Stimulated activated CD8-positive, alpha-beta memory T cell treated with anti-CD3 and anti-CD28 coated beads, Interleukin-4, amount 100 ng/mL, for 4 hours (primary cell): Measurements from ENCODE around the gene EIF4EBP3.
"Not testable (repeated sequence)": the region's sequence is repeated elsewhere in the genome, so short reads cannot be mapped to it uniquely, and the experiment has no call there.

Source experiments
- DNase-seq, 2 donors: peaks; one replicate each; pipeline ENCODE4 v3.0.0-alpha.2; 2020; ENCODE audit warnings: low read depth in 2 of 2, low spot score in 1 of 2

EIF4EBP3 gene

DNA sequence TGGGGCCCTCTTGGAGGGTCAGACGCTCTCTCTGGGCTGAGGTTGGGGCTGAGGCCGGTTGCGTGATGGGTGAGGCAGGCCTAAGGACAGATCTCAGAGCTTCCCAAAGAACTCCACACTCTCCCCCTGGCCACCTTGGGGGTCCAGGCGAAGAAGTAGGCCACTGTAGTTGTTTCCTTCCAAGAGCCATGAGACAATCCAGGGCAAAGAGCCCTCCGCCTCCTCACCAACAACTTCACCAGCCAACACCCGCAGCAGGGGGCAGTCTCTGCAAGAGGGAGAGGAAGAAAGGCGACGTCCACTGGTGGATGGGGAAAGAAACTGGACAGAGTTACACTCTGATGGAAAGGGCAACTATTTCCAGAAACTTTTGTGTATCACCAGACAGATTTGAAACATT, 27.8 kb downstream of the EIF4EBP3 start:
- DNase-seq: no peak

DNA sequence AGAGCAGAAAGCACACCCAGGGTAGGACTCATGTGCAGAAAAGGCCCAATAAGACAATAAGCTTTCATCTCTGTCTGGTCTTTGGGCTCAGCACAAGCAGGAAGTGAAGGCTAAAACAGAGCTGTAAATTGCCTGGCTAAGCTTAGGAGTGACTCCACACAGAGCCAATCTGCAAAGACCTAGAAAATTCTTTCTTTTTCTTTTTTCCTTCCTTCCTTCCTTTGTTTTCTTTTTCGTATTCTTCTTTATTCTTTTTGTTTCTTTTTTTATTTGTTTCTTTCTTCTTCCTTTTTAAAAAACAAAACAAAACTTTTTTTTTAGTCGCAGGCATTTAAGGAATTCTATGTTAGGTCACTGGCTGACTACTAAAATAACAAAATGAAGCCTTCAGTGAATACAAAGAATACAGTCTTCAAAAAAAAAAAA, 29.3 kb downstream of the EIF4EBP3 start:
- DNase-seq: no peak

DNA sequence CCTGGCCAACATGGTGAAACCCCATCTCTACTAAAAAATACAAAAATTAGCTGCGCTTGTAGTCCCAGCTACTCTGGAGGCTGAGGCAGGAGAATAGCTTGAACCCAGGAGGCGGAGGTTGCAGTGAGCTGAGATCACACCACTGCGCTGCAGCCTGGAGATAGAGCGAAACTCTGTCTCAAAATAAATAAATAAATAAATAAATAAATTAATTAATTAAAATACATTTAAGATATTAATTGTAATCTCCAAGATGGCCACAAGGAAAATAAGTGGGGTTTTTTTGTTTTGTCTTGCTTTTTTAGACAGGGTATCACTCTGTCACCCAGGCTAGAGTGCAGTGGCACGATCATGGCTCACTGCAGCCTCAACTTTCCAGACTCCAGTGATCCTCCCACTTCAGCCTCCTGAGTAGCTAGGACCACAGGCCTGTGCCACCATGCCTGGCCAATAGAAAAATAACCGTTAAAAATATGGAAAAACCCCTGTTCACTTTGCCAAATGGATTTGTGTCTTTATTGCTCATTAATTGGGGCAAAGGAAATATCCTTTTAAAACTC, 31.8 kb downstream of the EIF4EBP3 start:
- not testable (repeated sequence) for DNase-seq

DNA sequence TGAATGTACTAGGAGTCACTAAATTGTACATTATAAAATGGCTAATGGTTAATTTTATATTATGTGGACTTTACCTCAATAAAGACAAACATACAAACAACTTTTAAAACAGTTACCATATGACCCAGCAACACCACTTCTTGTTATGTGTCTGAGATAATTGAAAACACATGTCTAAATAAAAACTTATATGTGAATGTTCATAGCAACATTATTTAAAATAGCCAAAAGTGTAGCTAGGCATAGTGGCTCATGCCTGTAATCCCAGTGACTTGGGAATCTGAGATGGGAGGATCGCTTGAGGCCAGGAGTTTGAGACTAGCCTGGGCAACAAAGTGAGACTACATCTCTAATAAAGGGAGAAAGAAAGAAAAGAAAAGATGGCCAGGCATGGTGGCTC, 40.0 kb downstream of the EIF4EBP3 start:
- DNase-seq: no peak

DNA sequence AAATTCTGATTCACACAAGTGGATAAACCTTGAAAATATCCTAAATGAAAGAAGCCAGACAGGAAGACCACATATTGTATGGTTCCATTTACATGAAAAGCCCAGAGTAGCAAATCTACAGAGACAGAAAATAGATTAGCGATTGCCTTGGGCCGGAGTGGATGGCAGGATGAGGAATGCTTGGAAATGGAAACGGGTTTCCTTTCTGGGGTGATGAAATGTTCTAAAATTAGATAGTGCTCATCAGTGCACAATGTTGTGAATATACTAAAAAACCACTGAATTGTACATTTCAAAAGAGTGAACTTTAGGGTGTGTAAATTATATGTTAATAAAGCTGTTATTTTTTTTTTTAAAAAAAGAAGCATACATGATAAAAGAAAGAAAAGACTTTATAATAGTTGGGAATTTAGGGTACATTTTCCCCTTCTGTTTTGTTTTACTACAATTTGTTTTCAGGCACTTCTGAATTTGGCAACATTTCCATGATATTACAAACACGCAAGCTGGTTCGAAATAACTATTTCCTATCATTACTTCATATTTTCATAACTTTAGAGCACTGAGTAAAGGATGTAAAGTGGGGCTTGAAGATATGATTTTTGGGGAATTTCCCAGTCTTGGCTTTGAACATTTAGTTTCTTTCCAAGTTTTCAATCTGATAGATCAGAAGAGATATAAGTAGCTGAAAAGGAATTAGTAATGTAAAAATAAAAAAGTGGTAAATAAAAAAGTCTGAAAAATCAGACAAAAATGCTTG, 41.0 kb downstream of the EIF4EBP3 start:
- DNase-seq: no peak

DNA sequence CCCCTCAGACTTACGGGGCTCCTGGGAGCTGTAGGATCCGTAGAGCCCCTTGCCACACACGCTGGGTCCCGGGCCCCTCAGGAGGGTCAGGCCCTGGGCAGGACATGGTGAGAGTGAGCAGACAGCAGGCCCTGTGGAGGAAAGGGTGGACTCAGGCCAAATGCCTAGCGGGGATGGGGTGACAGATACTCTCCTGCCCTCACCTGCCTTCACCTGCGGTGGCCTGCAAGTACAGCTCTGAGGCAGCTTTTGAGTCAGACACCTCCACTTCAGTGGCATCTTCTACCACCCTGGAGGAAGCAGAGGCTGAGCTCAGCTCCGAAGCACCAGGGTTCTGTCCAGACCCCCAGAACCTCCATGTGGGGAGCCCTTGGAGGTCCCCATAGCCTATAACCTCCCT, 43.4 kb downstream of the EIF4EBP3 start:
- no peak for DNase-seq

DNA sequence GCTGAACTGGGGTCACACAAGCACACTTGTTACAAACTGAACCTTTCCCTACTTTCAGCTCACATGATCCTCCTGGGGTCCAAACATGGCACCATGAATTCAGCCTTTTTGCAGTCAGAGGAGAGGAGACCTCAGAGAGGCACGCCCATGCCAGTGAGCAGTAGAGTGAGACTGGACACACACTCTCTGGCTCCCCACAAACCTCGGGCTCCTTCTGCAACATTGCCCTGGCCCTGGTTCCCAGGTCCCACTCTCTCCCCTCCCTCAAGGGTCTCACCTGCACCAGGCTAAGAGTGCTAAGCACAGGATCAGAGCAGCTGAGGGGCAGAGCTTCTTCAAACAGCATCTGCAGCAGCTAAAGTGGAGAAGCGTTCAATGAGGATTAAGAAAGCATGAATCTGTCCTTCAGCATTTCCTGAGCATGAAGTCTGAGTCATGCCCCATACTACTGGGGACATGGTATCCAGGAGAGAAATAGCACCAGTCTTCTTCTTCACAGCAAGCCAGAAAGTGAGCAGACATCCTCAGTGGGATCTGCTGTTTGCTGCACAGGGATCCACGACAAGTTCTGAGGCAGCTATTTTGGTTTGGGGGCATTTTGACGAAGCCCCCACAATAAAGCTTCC, 44.4 kb downstream of the EIF4EBP3 start:
- DNase-seq: no peak

DNA sequence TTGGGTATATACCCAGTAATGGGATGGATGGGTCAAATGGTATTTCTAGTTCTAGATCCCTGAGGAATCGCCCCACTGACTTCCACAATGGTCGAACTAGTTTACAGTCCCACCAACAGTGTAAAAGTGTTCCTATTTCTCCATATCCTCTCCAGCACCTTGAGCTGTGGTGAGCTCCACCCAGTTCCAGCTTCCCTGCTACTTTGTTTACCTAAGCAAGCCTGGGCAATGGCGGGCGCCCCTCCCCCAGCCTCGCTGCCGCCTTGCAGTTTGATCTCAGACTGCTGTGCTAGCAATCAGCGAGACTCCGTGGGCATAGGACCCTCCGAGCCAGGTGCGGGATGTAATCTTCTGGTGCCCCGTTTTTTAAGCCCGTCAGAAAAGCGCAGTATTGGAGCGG, 45.6 kb downstream of the EIF4EBP3 start:
- not testable (repeated sequence) for DNase-seq

DNA sequence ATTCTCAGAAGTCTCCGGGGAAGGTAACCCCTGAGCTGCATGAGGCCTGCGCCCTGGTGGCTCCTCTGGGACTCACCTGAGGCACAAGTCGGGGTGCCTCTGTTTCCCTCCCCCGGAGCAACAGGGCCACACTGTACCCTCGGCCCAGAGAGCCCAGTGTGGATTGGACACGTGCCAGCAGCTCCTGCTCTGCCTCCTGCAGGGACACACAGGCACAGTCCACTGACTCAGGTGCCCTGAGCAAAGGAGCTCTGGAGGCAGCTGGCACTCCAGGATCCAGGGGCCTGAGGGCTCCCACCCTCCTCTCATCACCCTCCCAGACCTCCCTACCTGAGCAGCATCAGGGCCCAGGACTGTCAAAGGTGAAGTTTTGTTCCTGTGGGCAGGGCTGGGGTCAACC, 46.7 kb downstream of the EIF4EBP3 start:
- DNase-seq: no peak

DNA sequence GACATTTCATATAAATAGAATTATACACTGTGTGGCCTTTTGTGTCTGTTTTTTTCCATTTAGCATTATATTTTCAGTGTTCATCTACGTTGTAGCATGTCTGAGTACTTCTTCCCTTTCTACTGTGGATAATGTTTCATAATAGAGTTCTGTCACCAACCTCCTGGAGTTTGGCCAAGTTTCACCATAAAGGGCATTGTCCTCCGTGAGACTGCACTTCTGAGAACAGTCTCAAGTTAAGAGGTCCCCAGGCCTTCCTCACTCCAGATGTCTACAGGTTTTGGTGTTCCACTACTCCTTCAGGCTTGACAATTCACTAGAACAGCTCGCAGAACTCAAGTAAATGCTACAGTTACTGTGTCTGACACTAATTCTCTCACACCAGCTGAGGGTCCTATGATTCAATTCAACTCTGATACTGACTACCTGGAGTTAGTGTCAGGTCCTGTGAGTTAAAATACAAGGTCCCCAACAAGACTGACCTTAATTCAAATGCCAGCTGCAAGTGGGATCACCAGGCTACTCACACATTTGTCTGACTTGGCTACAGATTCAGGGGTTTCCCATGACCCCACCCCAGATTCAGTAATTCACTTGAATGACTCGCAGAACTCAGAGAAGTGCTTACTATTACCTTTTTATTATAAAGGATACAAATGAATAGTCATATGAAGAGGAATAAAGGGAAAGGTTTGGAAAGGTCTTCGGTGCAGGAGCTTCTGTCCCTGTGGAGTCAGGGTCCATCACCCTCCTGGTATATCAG, 48.3 kb downstream of the EIF4EBP3 start:
- no peak for DNase-seq

DNA sequence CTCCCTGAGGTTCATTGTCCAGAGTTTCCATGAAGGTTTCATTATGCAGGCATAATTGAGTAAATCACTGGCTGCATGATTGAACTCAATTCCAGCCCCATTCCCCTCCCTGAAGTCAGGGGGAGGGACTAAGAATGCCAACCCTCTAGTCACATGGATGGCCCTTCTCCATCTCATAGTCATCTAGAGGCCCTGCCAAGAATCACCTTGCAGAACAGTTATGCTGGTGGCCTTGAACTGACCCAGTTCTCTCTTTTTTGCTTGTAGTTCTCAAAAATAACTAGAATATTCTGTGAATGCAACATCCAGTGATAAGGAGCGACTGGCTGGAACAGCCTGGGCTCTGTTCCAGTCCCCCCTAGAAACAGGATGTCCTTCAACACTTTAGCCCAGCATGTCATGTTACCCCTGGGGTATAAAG, 48.9 kb downstream of the EIF4EBP3 start:
- no peak for DNase-seq

DNA sequence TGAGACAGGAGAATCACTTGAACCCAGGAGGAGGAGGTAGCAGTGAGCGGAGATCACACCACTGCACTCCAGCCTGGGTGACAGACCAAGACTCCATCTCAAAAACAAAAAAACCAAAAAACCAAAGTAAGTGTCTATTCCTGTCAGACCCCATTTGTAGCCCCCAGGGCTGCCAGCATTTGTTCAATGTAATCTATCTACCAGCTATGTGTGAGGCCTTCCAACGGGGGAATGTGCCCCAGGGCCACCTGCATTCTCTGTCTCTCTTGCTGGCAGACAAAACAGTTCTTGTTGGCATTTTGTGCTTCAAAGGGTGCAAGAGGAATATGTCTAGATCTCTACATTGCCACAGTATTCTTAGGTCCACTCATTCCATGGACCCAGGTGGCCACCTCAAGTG, 51.4 kb downstream of the EIF4EBP3 start:
- no peak for DNase-seq
